Fibroblast of skin of left biceps (primary cell): ENCODE results near the gene MAN1C1.
"Not testable (repeated sequence)": the region's sequence is repeated elsewhere in the genome, so short reads cannot be mapped to it uniquely, and the experiment has no call there.

Experiments used
- DNase-seq, 2 experiments: peaks; one replicate each; pipeline ENCODE4 v3.0.0-alpha.2; 2013; ENCODE audit warnings: low read depth in 2 of 2

Gene MAN1C1

GRCh38 chr1:25657883-25658760, 41.5 kb downstream of the MAN1C1 start:
- DNase-seq: no peak

DNA sequence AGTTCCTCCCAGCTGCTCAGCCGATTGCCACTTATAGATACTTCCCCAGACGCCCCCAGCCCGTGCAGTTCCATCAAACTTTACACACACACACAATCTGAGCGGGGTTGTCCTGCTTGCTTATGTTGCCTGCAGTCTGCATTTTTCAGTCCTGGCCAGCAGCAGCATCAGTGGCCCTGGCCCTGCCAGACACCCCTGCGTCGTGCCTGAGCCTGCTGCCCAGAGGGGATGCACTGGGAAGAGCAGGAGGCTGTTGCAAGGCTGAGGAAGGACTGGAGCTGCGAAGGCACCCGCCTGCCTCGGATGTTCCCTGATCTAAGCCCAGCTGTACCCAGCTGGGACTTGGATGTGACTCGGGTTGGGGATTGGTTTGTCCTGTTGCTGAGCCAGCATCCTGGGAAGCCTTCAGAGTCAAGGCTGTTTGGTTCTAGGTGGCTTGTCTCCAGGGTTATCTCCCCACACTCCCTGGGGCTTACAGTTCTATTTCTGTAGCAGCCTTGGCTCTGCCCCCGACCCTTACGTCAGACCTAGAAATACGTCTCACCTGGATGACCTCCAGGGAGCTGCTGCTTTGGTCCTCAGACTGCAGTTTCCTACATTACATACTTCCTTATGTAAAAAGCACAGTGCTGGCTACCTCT, 42.3 kb downstream of the MAN1C1 start:
- no peak for DNase-seq

- no peak for DNase-seq
Observed at GRCh38 chr1:25661043-25661815, 44.6 kb downstream of the MAN1C1 start.

DNA sequence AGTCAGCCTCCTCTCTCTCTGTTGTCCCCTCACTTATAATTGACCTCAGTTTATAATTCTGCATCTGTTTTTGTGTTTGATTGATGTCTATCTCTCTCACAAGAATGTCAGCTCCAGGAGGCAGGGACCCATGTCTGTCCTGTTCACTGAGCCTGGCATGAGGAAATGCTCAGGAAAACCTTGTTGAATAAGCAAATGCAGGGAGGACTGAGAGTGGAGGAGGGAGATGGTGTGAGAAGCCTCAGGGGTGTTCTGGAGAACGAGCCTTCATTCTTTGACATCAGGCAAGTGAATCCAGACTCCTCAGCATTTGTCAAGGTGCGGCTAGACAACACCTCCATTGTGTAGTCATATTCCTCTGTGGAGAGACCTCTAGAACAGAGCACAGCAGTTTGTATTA, 45.5 kb downstream of the MAN1C1 start:
- DNase-seq: no peak

DNA sequence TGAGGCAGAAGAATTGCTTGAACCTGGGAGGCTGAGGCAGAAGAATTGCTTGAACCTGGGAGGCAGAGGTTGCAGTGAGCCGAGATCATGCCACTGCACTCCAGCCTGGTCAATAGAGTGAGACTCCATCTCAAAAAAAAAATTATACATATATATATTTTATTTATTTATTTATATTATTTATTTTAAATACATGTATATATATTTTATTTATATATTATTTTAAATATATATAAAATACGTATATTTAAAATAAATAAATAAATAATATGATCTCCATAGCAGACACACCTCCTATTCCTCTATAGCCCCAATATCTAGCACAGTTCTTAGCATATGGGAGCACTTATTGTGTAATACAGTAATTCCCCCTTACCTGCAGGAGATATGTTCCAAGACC, 46.4 kb downstream of the MAN1C1 start:
- DNase-seq: not testable (repeated sequence)

DNA sequence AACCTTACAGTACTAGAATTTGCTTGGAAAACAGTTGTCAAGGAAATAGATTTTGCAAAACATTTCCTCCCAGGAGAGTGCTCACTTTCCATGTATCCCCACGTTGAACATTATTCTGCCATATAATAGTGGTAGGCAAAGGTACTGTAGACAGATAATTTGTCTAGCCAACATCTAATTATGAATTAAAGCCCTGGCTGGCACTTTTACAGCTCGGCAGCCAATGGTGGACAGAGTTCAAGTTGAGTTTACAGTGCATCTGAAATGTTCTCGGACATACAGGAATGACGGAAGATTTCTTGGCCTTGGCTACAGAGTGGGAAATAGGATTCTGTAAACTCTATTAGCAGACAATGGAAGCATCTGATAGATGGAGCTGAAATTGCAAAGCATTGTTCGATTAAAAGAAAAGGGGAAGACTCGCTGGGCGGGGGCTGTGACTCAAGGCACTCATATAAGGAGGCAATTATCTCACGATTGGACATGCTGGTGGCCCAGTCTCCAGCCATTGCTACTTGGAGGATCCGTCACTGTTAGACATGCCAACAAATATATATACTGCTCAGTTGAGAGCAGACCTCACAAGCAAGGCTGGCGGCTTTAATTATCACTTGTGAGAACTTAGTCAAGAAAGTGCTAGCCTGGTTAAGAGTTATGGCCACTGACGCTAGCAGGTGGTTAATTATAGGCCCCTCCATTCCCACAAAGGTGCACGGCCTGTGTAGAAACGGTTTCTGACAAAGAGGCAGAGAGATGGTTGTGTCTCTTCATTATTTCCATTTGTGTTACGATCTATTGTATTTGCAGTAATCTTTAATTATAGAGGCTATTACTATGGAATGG, 48.0 kb downstream of the MAN1C1 start:
- no peak for DNase-seq

DNA sequence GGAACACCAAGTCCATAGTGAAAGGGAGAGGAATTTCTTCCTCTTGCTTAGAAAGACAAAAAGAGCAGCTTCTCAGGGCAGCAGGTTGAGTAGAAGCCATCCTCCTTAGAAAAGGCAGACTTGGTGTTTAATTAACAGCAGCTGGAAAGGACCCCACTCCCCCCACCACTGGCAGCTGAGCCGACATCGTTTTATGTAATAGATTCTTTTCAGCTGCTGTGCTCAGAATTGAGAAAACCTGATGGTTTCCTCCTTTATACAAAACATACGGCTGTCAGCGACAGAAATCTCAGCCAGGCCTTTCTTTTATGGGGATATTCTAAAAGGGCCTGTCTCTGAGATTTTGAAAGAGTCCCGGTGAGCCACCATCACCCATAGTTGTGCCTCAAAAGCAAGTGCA, 49.9 kb downstream of the MAN1C1 start:
- no peak for DNase-seq

GRCh38 chr1:25668931-25669573, 52.5 kb downstream of the MAN1C1 start:
- DNase-seq: no peak

DNA sequence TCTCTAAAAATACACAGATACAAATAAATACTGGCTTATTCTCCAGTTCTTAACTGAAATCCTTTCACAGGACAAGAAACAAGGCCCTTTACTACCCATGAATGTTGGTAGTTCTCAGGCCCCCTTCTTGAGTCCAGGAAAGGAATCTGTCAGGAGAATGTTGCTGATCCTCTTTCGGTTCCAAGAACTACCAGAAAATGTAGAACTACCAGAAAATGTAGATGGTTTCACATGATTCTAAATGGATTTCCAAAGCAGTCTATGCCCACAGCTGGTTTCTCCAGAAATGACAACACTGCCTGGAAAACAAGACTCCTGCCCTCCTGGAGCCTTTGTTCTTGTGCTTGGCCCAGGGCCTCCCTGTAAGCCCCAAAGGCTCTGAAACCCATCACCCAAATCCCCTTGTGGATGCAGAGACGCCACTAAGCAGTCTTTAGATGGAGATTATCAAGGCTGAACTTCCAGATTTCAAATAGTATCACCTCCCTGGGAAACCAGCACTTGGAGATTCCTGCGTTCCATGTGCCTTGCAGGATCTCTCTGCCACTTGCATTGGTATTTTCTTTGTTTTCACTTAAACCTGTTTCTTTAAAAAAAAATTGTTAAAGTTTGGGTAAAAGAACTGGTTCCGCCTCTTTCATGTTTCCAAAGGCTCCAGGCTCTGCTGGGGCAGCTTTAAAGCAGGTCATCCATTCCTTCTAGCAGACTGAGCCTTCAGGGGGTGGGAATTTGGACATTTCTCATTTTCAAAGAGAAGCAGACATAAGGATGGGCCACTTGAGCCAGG, 53.4 kb downstream of the MAN1C1 start:
- DNase-seq: no peak

- no peak for DNase-seq
Observed at GRCh38 chr1:25671929-25672328, 55.3 kb downstream of the MAN1C1 start.

GRCh38 chr1:25672763-25673409, 56.3 kb downstream of the MAN1C1 start:
- DNase-seq: no peak

- DNase-seq: no peak
Observed at GRCh38 chr1:25673456-25673855, 56.9 kb downstream of the MAN1C1 start.

DNA sequence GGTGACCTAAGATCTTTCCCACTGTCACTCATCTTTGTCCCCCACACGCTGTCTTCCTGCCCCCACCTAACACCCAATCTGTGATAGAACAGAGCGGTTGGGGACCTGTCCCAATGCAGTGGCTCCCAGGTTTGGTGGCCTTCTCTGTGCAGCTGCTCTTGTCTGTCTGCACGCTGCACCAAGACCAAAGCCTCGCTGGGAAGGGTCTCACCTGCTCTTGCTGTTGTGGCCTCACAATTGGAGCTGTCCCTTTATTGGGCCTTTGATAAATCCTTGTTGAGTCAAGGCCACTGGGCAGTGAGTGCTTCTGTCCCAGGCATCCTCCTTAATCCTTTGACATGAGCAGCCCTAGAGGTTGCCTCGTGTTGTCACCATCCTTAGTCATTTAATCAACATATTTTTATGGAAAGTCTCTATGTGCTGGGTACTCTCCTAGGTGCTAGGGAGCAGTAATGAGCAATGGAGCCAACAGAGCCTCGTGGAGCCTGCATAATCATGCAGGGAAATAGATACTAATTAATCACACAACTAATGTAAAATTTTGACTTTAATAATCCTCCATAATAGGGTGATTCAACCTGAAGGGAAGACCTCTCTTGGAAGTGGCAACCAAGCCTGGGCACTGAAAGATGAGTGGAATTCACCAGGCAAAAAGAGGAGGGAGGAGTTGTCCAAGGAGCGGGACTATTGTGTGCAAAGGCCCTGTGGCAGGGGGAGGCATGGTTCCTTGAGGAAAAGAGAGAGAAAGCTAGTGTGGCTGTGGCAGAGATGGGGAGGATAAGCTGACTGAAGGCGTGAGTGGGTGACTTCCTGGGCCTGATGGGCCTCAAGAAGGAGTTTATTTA, 57.6 kb downstream of the MAN1C1 start:
- DNase-seq: no peak

- no peak for DNase-seq
Observed at GRCh38 chr1:25674807-25675084, 58.2 kb downstream of the MAN1C1 start.

- DNase-seq: no peak
Observed at GRCh38 chr1:25675729-25676476, 59.3 kb downstream of the MAN1C1 start.

DNA sequence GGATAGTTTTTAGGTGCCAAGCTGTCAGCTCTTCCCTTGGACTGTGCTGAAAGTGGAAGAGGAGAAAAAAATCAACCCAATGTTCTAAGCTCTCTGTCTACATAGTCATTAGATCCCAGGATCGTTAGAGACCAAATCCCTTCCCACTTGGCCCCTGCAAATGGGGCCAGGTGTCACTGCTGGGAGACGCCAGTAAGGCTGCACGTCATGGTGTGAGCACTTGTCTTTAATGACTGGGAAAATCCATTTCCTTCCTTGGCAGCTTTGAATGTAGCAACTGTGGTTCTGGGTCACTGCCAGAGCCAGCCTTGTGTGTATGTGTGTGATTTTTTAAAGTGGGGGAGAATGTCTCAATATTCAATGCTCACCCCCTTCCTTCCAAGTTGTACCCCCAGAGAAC, 59.9 kb downstream of the MAN1C1 start:
- no peak for DNase-seq

DNA sequence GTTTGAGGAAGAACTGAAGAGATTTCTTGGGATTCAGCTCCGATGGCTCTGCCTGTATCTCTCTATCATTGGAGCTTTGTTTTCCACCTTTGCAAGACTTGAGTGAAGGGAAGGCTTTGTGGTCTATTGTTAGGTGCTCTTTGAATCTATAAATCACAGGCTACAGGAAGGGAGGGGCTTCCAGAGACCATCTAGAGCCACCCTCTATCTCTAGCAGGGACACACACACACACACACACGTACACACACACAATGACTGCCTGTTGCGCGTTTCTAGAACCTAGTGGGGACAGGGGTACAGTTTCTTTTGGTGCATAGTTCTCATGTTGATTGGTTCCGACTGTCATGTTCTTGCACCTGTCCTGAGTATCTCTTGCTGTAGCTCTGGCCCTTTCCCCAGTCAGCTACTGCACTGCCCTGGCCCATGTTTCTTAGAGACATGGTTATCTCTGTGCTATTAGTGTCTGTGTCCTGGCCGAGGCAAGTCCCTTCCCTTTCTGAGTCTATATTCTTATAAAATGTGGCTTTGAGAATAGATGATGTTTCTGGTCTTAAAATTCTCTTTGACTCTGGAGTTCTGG, 60.7 kb downstream of the MAN1C1 start:
- no peak for DNase-seq

DNA sequence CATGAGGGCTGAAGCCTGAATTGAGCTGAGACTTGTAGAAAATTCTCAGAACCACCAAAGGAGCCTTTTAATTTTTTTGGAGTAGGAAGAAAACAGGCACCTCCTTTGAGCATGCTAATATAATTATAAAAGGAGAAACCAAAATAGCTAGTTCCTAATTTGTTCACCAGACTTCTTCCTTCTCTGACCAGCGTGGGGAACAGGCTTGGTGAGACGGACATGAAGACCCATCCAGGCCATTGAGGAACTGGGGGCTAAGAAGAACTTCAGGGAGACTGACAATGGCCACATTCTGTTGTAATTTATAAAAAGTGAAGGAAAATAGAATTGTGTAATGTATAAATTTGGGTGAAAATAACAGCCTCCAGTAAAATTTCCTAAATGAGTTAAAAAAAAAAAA, 62.6 kb downstream of the MAN1C1 start:
- DNase-seq: no peak
